PC-9 (cell line): ENCODE measurements around the gene PRIM2. TPM values are rescaled to one million over a fixed set of nuclear protein-coding genes. Genes with fewer than 3 reads are reported as not detected.

Experiments
- BruUV-seq: library from RNA; stranded (reverse); fragments of 400-500 nt; replicated peaks from 2 replicates; lab custom pipeline; 2021; lab: Mats Ljungman, UMichigan
- CTCF ChIA-PET: fragments of 300-600 bp; sonication (Branson Sonifier 250); formaldehyde crosslinking; loops from one replicate; lab custom pipeline; 2022; ENCODE audit warnings: antibody characterized with exemption; lab: Charles Lee
- POLR2A ChIA-PET: fragments of 300-600 bp; sonication (Branson Sonifier 250); formaldehyde crosslinking; loops from one replicate; lab custom pipeline; 2022; ENCODE audit warnings: antibody characterized with exemption; ENCODE audit not compliant: unreplicated experiment; lab: Charles Lee
- DNase-seq, 2 experiments: peaks; one replicate each; pipeline versions ENCODE4 v3.0.0 to v3.0.0-alpha.2; 2015 to 2022; ENCODE audit warnings: mixed read lengths in 1 of 2
- H2AFZ ChIP-seq: fragments of 200-600 bp; sonication (generic); 2 replicates; pipeline ENCODE4 v1.8.1; 2017; ENCODE audit warnings: antibody characterized with exemption
- H3F3A ChIP-seq: fragments of 200-600 bp; sonication (generic); 2 replicates; pipeline ENCODE4 v1.8.1; 2017; ENCODE audit warnings: antibody characterized with exemption, mild to moderate bottlenecking, low read depth; ENCODE audit not compliant: insufficient read depth
- H3K27ac ChIP-seq: fragments of 200-600 bp; sonication (generic); 2 replicates; pipeline ENCODE4 v1.6.1; 2016; ENCODE audit warnings: mixed run types
- H3K27me3 ChIP-seq: fragments of 200-600 bp; sonication (generic); 2 replicates; pipeline ENCODE4 v1.6.1; 2016; ENCODE audit warnings: low read depth, mixed run types; ENCODE audit not compliant: insufficient read depth
- H3K36me3 ChIP-seq: fragments of 200-600 bp; sonication (generic); 2 replicates; pipeline ENCODE4 v1.6.1; 2016; ENCODE audit warnings: low read depth, mixed run types
- H3K4me1 ChIP-seq: fragments of 200-600 bp; sonication (generic); replicated peaks from 2 replicates; pipeline ENCODE4 v1.6.1; 2016; ENCODE audit warnings: mixed run types; ENCODE audit not compliant: insufficient read depth
- H3K4me2 ChIP-seq: fragments of 200-600 bp; sonication (generic); 2 replicates; pipeline ENCODE4 v1.6.1; 2017; ENCODE audit warnings: mixed run types
- H3K4me3 ChIP-seq: fragments of 200-600 bp; sonication (generic); 2 replicates; pipeline ENCODE4 v1.6.1; 2016; ENCODE audit warnings: mixed run types
- H3K79me2 ChIP-seq: fragments of 200-600 bp; sonication (generic); 2 replicates; pipeline ENCODE4 v1.6.1; 2017; ENCODE audit warnings: low read depth, mixed run types
- H3K9me2 ChIP-seq: fragments of 200-600 bp; sonication (generic); 2 replicates; pipeline ENCODE4 v1.8.1; 2017; ENCODE audit warnings: mild to moderate bottlenecking; ENCODE audit not compliant: insufficient read depth
- H3K9me3 ChIP-seq: fragments of 200-600 bp; sonication (generic); 2 replicates; pipeline ENCODE4 v1.8.1; 2016; ENCODE audit warnings: low read depth; ENCODE audit not compliant: insufficient read depth
- H4K20me1 ChIP-seq: fragments of 200-600 bp; sonication (generic); 2 replicates; pipeline ENCODE4 v1.8.1; 2017; ENCODE audit not compliant: insufficient read depth
- CTCF ChIP-seq: fragments of 200-600 bp; sonication (generic); conservative IDR thresholded peaks from 2 replicates; pipeline ENCODE4 v1.6.1; 2017; ENCODE audit warnings: mixed run types, antibody characterized with exemption, mild to moderate bottlenecking, moderate library complexity
- EZH2 ChIP-seq: fragments of 200-600 bp; sonication (generic); IDR thresholded peaks from 2 replicates; pipeline ENCODE4 v1.8.0; 2017; ENCODE audit warnings: antibody characterized with exemption, low read depth
- intact Hi-C: fragments of 100-400 bp; cut with micrococcal nuclease; formaldehyde crosslinking; loops from one replicate; pipeline ENCODE4 v1.10.0; 2022; ENCODE audit not compliant: unreplicated experiment
- total RNA-seq: library from RNA; stranded (reverse); gene quantifications from 2 replicates; pipeline ENCODE4 v1.2.3, GENCODE V29; 2021

Gene PRIM2
- total RNA-seq, 1 experiment from 2014 or later: 33.3 TPM

GRCh38 chr6:57312004-57312345 lies 5.5 kb upstream of the PRIM2 start:
- intact Hi-C loops: loop anchor here (10.0 kb wide), 2 partner anchors 597 to 677 kb away; no protein-coding TSS in a partner anchor
- H3K27me3 ChIP-seq: no peaks in the 10 kb centered on the region
- H3K36me3 ChIP-seq: no peaks in the 10 kb centered on the region
- CTCF ChIA-PET: no interaction called here
- no peaks in the 10 kb centered on the region for H3K9me2 ChIP-seq
- peaks cover 14% of the 10 kb centered on the region for H3K4me1 ChIP-seq
- no peaks in the 10 kb centered on the region for H3K9me3 ChIP-seq
- no peaks in the 10 kb centered on the region for H3K79me2 ChIP-seq
- BruUV-seq: no TSS peak
- H4K20me1 ChIP-seq: no peaks in the 10 kb centered on the region
- no peak overlapping the region for H3K4me2 ChIP-seq
- H3F3A ChIP-seq: peaks cover 13% of the 10 kb centered on the region; the same call in 1 of the 2 replicates
- H2AFZ ChIP-seq: no peak overlapping the region
- no peak for TF ChIP-seq EZH2
- no peak for TF ChIP-seq CTCF
- no peak overlapping the region for H3K4me3 ChIP-seq
- H3K27ac ChIP-seq: no peak overlapping the region
- DNase-seq: no peak
- POLR2A ChIA-PET: no interaction called here

GRCh38 chr6:57313009-57313408 lies 4.4 kb upstream of the PRIM2 start:
- no peaks in the 10 kb centered on the region for H3K36me3 ChIP-seq
- H3K79me2 ChIP-seq: peaks cover 5% of the 10 kb centered on the region
- no TSS peak for BruUV-seq
- H3F3A ChIP-seq: peaks cover 13% of the 10 kb centered on the region; the same call in 1 of the 2 replicates
- intact Hi-C loops: loop anchor here (10.0 kb wide), 2 partner anchors 598 to 678 kb away; no protein-coding TSS in a partner anchor
- no peaks in the 10 kb centered on the region for H4K20me1 ChIP-seq
- no peaks in the 10 kb centered on the region for H3K27me3 ChIP-seq
- peak overlapping the region; percentile 60 for H2AFZ ChIP-seq
- no peak overlapping the region for H3K4me3 ChIP-seq
- DNase-seq: no peak
- H3K4me2 ChIP-seq: no peak overlapping the region
- H3K27ac ChIP-seq: peak overlapping the region; percentile 4; the same call in 1 of the 2 replicates
- ChIA-PET CTCF (interaction anchor here (1.0 to 1.2 kb wide), 2 partner anchors 45 to 46 kb away, joined by 3 to 4 read pairs; no protein-coding TSS in a partner anchor), POLR2A (interaction anchor here (0.8 kb wide), 1 partner anchor 358 kb away, joined by 3 read pairs; no protein-coding TSS in a partner anchor)
- H3K9me2 ChIP-seq: no peaks in the 10 kb centered on the region
- peaks cover 15% of the 10 kb centered on the region for H3K4me1 ChIP-seq
- no peaks in the 10 kb centered on the region for H3K9me3 ChIP-seq
- TF ChIP-seq CTCF (no peak), EZH2 (no peak)

GRCh38 chr6:57313711-57314471 lies 3.5 kb upstream of the PRIM2 start:
- H3F3A ChIP-seq: peaks cover 13% of the 10 kb centered on the region; the same call in 1 of the 2 replicates
- H3K4me1 ChIP-seq: peaks cover 22% of the 10 kb centered on the region
- peak overlapping the region; percentile 49 for H3K4me2 ChIP-seq
- no peaks in the 10 kb centered on the region for H3K9me3 ChIP-seq
- H3K9me2 ChIP-seq: no peaks in the 10 kb centered on the region
- H3K4me3 ChIP-seq: no peak overlapping the region
- H3K79me2 ChIP-seq: peaks cover 12% of the 10 kb centered on the region
- H2AFZ ChIP-seq: peak overlapping the region; percentile 60
- H3K27me3 ChIP-seq: no peaks in the 10 kb centered on the region
- intact Hi-C loops: loop anchor here (10.0 kb wide), 2 partner anchors 599 to 679 kb away; no protein-coding TSS in a partner anchor
- DNase-seq: peak; percentile 41 to 83
- POLR2A ChIA-PET: interaction anchor here (0.6 to 0.8 kb wide), 2 partner anchors 46 to 359 kb away, joined by 3 to 6 read pairs; no protein-coding TSS in a partner anchor
- CTCF ChIA-PET: interaction anchor here (0.6 to 1.2 kb wide), 3 partner anchors 46 to 1072 kb away, joined by 3 to 4 read pairs (median 3); no protein-coding TSS in a partner anchor
- H3K36me3 ChIP-seq: no peaks in the 10 kb centered on the region
- peak overlapping the region; percentile 4; the same call in 1 of the 2 replicates for H3K27ac ChIP-seq
- no peaks in the 10 kb centered on the region for H4K20me1 ChIP-seq
- no TSS peak for BruUV-seq
- TF ChIP-seq CTCF: no peak; the same call in 1 of the 2 replicates
- TF ChIP-seq EZH2: no peak
